HG03520 (cell line): ENCODE measurements around the gene S100A9.

ENCODE experiments used
- ATAC-seq: cut with Tn5 transposase; IDR thresholded peaks from one replicate; pipeline ENCODE4 v1.9.1; 2021; ENCODE audit warnings: mild to moderate bottlenecking, moderate library complexity; ENCODE audit not compliant: unreplicated experiment

The S100A9 gene

DNA sequence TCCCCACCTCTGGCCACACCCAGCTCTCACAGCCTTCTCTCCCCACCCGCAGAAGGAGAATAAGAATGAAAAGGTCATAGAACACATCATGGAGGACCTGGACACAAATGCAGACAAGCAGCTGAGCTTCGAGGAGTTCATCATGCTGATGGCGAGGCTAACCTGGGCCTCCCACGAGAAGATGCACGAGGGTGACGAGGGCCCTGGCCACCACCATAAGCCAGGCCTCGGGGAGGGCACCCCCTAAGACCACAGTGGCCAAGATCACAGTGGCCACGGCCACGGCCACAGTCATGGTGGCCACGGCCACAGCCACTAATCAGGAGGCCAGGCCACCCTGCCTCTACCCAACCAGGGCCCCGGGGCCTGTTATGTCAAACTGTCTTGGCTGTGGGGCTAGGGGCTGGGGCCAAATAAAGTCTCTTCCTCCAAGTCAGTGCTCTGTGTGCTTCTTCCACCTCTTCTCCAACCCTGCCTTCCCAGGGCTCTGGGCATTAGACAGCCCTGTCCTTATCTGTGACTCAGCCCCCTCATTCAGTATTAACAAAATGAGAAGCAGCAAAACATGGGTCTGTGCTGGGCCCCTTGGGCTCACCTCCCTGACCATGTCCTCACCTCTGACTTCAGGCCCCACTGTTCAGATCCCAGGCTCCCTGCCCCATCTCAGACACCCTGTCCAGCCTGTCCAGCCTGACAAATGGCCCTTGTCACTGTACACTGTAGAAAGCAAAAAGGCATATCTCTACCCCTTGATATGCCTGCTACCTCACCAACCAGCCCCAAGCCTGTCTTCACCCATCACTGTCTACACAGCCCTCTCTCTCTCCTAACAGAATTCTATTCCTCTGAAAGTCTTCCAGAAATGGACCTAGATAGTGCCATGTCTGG lies 3.2 kb downstream of the S100A9 start:
- ATAC-seq = no peak

DNA sequence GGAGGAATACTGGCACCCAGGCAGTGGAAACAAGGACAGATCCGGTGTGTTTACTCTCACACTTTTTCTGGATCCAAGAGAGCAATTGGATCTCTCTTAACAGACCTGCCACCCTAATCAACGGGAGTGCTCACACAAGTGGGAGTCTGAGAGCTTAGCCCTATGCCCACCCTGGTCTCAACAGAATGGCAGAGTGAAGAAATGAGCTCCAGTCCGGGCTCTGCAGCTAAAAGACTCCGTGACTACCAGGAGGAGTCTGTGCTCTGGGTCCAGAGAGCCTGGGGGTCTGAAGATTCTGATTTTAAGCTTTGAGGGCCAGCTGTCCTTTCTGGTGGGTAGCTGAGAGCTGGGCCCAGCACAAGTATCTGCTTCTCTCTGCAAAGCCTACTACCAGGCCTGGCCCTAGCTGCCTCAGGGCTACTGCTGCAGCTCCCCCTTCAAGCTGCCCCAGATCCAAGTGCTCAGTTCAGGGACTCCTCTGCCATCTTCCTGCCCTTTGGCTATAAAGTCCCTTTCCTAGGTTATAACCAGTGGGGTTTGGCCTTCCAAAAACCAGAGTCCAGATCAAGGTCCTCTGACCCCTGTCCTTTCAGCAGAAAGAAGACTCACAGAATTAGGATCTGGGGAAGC lies 3.9 kb downstream of the S100A9 start:
- ATAC-seq = no peak

DNA sequence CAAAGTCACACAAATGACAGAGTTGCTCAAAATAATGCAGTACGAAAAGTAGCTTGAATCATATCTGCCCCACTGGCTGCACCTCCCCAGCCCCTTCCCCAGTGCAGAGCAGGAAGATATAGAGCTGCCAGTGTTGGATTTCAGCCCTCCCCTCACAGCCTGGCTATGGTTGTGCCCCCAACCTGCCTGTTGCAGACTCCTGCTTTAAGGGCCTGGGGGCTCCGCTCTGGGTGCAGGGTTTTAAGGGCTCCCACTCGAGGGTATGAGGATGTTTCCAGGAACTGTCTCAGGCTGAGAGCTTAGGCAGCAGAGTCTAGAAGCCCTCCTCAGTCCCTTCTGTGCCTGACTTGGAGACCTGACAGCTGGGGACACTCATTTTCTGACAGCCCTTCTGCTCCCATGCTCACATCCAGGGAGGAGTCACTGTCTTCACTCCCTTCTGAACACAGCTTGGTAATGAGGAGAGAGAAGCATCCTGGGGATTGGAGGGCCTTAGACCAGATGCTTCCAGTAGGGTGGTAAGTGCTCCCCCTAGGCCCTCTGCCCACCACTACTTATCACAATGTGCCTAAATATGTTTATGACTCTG lies 4.6 kb downstream of the S100A9 start:
- no peak for ATAC-seq

DNA sequence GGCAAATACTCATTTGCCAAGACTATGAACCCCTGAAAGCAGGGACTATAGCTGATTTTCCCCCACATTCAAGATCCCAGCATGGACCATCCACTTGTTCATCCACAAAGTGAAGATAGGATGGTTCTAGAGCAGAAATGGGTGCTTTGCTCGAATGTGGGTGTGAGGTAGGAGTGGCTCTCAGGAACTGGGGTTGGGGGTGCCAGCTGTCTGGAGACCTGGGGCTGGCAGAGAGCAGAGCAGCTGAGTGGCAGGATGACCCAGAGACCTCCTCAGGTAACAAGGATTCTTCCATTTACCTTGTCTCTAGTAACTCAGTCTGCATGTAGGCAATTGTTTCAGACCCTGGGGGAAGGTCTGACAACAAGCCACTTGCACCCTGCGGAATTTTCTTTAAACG lies 6.0 kb downstream of the S100A9 start:
- ATAC-seq = no peak

DNA sequence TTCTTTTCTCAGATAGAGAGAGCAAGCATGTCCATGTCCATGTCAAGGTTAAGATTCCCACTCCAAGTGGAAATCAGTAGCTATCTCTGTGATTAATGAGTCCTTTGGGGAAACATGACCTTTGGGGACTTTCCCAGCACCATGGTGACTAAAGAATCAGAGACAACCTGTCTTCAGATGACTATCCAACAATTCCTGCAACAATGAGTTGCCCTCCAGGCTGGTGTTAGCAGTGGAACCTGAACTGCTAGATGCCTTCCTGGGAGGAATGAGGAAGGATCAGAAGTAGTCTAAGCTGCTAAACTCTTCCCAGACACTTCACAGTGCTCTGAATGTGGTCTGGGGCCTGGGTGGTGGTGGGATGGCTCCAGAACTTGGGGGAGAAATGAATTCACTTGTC lies 6.5 kb downstream of the S100A9 start:
- ATAC-seq = no peak

DNA sequence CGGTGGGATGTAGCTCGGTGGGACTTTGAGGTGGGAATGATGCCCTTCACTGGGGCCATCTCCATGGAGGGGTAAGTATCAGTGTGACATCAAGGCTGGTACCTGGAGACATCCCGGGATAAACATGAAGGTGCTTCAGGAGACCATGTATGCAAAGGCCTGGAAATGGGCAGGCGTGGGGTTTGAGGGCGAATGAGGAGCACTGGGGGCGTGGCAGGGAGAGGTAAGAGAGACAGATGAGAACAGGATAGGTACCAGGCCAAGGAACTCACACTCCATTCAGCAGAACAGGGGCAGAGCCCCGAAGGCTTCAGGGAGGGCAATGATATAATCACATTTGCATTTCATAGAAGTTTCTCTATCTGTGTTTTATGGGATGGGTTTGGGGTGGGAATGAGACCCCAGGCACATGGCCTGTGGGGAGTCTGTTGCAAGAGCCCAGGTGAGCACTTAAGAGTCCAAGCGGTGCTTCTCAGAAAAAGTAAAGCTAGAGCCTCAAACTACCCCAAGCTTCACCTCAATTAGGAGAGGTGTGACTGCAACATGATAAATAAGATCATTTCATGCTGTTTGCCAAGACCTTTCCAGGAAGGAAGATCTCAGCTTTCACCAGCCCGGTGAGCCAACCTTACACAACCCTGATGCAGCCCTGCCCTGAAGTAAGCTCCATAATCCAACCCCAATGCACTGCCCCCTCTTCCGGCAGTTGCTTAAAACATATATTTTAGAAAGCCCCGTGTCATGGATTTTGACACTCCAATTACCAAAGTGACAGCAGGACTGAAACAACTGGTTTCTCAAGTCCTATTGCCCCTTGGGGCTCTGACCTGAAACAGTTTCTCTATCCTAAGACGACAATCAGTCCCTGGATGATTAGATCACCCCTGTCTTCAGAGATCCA lies 7.4 kb downstream of the S100A9 start:
- no peak for ATAC-seq

DNA sequence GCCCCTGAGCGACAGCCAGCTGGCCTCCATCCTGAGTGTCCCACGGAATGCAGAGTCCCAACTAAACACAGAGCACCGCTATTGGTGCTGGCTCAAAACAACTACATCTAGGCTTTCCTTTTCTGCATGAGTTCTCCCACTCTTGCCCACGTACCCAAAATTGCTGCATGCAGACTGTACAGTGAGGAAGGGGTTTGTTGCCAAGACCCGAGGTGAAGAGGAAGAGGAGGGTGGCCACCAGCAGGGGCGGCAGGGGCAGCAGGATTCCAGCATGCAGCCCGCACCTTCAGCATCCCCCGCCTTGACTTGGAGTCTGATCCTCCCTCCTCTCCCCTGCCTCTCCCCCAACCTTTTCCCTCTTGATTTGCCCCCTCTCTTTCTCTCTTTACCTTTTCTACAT lies 8.0 kb downstream of the S100A9 start:
- ATAC-seq = no peak

DNA sequence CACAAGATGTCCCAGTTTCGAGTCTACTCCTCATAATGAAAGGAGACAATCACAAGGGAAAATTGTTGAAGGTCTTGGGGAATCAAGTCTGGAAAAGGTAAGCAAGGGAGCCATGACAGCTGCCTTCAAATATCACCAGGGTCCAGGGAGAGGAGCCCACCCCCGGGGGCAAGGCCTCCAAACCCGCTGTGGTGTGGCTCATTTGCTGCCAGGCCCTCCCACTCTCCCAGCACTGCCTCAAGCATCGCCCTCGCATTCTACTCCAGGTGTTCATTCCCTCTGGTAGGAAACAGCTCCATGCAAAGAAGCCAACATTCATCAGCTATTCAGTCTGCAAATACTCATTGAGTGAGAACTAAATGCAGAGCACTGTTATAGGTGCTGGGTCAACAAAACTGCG lies 8.6 kb downstream of the S100A9 start:
- ATAC-seq = no peak

DNA sequence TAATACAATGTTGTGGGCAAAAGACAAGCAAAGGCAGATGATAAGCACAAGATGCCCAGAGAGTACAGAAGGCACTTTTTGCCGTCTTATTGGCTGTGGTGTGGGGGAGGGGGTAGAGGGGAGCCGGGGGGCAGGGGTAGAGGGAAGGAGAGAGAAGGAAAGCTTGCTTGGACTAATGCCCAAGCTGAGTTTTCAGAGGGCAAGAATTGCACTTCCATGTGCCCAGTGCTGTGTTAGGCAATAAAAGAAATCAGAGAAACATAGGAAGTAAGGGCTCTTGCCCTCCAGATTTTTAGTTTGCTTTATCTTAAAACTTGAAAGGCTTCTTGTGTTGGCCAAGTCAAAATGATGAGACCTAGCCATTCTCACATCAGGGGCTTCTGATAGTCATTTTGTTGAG lies 9.4 kb downstream of the S100A9 start:
- ATAC-seq = no peak

DNA sequence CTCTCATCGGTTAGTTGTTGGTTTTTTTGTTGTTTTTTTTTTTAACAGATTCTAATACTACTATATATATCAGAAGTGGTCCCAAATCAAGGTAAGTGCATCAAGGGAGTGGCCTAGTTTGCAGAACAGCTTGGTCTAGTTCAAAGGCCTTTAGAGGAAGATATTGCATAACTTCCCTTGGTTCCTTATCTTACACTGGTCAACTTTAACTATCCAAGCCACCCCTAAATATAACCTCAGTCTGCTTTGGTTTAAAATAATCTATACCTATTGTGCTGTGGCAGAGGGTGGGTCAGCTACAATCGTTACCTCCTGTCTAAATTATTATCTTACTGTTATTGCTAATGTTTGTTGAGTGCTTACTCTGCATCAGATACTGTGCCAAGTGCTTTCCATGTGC lies 10.8 kb downstream of the S100A9 start:
- no peak for ATAC-seq

DNA sequence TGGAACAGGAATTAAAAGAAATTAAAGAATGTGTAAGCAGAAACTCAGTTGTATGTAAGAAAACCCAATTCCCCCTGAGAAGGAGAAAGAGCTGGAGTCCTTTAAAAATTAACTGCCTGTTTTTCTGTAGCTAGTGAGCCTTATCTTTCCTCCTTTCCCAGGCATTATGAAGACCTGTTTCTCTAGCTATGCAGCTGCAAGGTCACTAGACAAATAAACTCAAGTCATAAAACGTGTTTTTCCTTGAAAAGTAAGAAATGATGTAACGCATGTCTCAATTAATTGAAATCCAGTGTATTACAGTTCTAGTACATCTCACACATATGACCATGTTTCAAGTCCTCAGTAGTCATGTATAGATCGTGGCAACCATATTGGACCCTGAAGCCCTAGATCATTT lies 12.5 kb downstream of the S100A9 start:
- ATAC-seq = no peak

DNA sequence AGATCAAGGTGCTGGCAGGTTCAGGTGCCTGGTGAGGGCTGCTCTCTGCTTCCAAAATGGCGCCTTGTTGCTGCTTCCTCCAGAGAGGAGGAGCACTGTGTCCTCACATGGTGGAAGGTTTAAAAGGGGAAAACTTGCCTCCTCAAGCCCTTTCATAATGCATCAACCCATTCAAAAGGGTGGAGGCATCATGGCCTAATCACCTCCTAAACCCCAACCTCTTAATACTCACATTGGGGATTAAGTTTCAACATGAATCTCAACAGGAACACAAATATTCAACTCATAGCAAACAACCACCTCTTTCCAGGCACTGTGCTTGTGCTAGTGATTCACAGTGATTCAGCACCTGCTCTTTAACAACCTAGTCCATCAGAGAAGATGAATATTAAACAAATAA lies 13.6 kb downstream of the S100A9 start:
- ATAC-seq = no peak

DNA sequence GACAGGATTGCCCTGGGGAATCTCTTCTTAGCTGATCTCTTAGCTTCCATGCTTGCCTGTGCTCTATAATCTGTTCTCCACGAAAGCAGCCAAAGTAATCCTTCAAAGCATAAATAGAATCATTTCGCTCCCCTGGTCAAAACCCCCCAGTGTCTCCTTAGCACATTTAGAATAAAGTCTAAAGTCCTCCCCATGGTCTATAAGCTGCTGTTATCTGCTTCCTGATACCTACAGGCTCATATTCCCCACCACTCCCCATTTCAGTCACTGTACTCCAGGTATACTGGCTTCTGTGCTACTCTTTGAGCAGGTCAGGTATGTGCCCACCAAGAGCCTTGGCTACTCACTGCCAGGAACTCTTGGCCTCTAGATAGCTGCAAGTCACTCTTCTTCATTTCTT lies 14.9 kb downstream of the S100A9 start:
- ATAC-seq = no peak

DNA sequence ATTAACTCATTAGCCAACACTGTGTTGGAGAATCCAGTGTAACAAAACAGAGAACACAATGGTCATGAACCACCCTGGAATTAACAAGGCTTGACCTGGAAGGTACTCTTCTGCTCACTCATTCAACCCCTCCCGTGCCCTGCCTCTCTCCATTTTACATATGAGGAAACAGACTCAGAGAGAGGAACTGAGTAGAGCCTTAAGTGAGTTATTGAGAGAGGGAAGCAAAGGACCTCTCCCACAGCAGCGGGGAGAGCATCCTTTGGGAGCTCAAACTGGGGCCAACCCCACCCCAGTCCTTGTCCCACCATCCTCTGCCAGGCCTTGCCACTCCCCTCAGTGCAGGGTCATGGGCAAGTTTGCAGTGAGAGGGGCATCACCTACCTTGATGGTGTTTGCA lies 16.4 kb downstream of the S100A9 start:
- no peak for ATAC-seq

DNA sequence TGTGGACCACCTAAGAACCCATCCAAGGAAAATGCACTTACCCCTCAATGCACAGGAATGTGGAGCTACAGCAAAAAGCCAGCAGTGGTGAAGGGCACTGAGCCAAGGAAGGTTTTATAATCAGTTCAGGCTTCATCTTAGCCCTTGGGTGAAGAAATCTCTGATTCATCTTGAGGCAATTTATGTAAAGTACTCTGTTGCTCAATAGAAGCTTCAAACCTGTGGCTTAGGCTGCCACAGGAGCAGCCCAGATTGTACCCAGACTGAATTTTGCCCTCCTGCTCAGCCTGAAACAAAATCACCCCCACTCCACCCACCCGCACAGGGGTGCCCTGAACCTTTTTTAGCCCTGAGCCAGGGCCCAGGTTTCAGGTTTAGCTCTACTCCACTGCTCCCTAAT lies 17.9 kb downstream of the S100A9 start, which contains the start of gene S100A12:
S100A12 (minus strand) TSS at position 111 of the 400 bp plus-strand sequence. CDS start 1,029 bp downstream, outside the sequence.
- ATAC-seq = no peak

DNA sequence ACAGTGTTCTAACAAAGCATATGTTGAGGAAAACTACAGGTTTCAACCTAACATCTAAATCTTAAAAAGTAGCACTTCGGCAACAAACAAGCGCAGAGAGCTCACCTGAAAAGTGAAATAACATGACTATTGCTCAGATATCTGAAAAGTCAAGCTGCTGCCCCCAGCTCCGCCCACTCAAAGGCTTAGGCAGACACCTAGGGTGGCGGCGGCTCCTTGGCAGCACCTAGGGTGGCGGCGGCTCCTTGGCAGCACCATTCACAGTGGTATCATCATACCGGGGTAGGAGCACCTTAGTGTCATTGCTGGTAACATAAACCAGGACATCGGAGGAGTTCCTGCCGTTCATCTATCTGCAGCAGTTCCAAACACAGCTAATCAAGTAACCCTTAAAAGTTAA lies 21.9 kb downstream of the S100A9 start:
- ATAC-seq = no peak

DNA sequence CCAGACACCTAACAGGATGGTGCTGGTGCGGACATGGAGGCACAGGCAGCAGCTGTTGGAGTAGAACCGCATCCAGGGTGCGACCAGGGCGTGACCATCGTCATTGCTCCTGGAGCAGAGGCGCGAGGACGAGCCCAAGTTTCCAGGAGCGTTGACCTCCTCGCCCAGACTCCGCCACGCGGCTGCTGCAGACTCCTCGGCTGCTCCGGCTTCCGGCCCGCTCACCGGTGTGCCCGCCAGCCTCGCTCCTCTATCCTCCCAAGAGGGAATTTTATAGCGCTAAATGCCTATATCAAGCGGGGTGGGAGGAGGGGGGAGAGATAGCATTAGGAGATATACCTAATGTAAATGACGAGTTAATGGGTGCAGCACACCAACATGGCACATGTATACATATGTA lies 23.1 kb downstream of the S100A9 start:
- no peak for ATAC-seq

DNA sequence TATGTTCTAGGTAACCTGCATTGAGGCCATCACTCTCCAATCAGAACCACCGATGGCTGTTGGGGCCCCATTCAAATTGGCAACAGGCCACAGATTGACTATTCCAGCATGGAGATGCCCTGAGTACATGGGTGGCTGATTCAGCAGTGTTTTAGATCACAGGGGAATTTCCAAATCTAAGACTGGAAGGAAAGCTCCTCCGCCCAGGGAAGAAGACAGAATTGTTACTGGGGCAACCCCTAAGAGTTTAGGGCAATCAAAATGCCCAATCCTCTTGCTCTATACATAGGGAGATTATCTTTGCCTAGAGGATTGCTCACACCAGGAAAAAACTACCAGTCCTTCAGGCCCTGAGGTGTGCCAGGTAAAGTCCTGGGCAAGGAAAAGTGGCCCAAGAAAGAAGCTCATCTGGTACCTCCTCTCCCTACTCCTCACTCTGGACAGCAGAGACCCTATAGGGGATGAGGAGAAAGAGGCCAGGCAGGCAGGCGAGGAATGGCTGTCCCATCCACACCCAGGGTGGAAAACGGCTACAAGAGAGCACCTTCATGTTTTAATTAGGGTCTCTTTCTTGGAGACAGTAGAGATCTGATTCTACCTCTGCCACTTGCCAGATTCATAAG lies 27.4 kb downstream of the S100A9 start:
- no peak for ATAC-seq

DNA sequence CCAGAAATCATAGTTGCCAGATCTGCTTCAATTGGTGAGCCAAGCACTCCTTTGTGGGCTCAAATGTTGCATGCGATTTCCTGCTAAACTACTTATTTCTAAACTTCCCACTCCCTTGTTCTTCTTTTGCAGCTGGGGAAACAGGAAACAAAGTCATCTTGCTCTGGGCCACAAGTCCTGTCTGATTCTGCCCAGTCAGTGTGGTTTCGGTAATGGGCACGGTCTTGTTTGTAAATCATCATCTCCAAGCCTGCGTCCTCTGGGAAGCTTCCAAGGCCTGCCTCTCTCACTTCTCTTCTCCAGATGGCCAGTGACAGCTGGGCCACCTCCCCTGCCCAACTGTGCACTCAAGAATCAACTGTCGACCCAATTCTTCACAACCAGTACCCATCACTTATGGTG lies 28.8 kb downstream of the S100A9 start:
- ATAC-seq = no peak

DNA sequence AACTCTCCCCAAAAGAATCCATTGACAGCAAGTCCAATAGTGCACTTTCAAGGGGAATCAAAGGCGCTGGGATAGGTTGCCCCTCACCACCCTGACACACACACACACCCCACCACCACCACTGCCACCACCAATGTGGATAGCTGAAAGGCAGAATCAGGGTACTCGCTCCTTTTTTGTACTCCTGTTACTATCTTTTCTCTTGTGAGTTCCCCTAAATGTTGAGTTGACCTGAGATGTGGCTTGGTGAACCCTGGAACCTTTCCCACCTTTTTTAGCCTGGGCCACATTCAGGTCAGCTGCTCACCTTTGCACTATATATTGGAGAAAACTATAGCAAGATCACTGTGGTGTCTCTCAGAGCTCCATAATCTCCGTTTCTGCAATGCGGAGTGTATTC lies 29.3 kb downstream of the S100A9 start:
- ATAC-seq = no peak

DNA sequence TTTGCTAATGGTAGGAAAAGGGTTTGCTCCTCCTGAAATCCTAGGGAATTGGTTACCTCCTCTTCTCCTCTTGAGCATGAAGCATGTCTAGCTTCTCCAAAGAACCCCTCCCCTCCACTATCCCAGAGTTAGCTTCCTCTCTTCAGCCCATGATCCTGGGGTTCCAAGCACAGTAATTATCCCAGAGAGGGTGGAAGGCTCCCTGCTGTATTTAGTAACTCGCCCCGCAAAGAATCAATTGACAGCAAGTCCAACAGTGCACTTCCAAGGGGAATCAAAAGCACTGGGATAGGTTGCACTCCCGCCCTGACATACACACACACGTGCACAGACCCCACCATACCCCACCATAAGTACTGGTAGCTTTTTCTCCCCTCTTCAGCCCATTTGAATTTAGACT lies 30.1 kb downstream of the S100A9 start:
- ATAC-seq = no peak
